Natural killer cell treated with Interleukin-12 subunit alpha and Interleukin-12 subunit beta and Interleukin-15 and Interleukin-18, amount 100 ng/mL, for 72 hours (primary cell): Measurements from ENCODE around the gene IL7R. TPM values are rescaled to one million over a fixed set of nuclear protein-coding genes. Genes with fewer than 3 reads are reported as not detected.

Source experiments
- ATAC-seq, 2 donors: fragments of 150-1000 bp; cut with Tn5 transposase in 1 of 2; sonication (Bioruptor Pico), chemical (Tn5 transposase) in 1 of 2; 2 replicates each; pipeline ENCODE4 v1.10.0; 2021
- DNase-seq: peaks from one replicate; pipeline ENCODE4 v3.0.0; 2022; ENCODE audit warnings: low spot score
- H3K27ac Mint-ChIP-seq, 2 donors: 1 replicate in 1 of 2; 2 replicates in 1 of 2; pipeline ENCODE4 v1.8.0; 2022; ENCODE audit warnings: mixed read lengths in 2 of 2, mild to moderate bottlenecking in 1 of 2, moderate library complexity in 1 of 2
- H3K27me3 Mint-ChIP-seq, 2 donors: 1 replicate in 1 of 2; 2 replicates in 1 of 2; pipeline ENCODE4 v1.8.0; 2022; ENCODE audit warnings: mixed read lengths in 2 of 2
- H3K36me3 Mint-ChIP-seq: one replicate; pipeline ENCODE4 v1.8.0; 2022; ENCODE audit warnings: mixed read lengths
- H3K4me1 Mint-ChIP-seq, 2 donors: 1 replicate in 1 of 2; 2 replicates in 1 of 2; pipeline ENCODE4 v1.8.0; 2022; ENCODE audit warnings: low read depth in 2 of 2, mixed read lengths in 2 of 2, mild to moderate bottlenecking in 1 of 2
- H3K4me3 Mint-ChIP-seq: one replicate; pipeline ENCODE4 v1.8.0; 2022; ENCODE audit warnings: mixed read lengths
- H3K9me3 Mint-ChIP-seq: 2 replicates; pipeline ENCODE4 v1.8.0; 2022; ENCODE audit warnings: mixed read lengths
- total RNA-seq, 2 donors: library from RNA; stranded (reverse); gene quantifications; one replicate each; pipeline ENCODE4 v1.2.3, GENCODE V29; 2022

Gene IL7R
- total RNA-seq: 10 to 100 TPM in 1 of 2 donors, 1 to 10 TPM in 1; 2.3 to 21.6 TPM

GRCh38 chr5:35856765-35857351 lies at the start of gene IL7R:
Gene IL7R (plus strand): TSS chr5:35856891. CDS start chr5:35856978, 87 bp downstream.
- Mint-ChIP-seq H3K27ac (peak within 1 kb of the TSS; percentile 54 to 65), H3K27me3 (peaks cover 0 to 3% of the 10 kb centered on the region in 2 donors), H3K4me3 (peak within 1 kb of the TSS; percentile 40), H3K9me3 (no peaks in the 10 kb centered on the region), H3K4me1 (peaks cover 24 to 44% of the 10 kb centered on the region in 2 donors), H3K36me3 (peaks cover 16% of the 10 kb centered on the region)
- ATAC-seq: peak; percentile 87 to 90
- DNase-seq: no peak

- no peaks in the 10 kb centered on the region for H3K9me3 Mint-ChIP-seq
- H3K27me3 Mint-ChIP-seq: no peaks in the 10 kb centered on the region
- no peak for DNase-seq
- H3K4me3 Mint-ChIP-seq: peak overlapping the region; percentile 39
- no peaks in the 10 kb centered on the region for H3K36me3 Mint-ChIP-seq
- peak; percentile 40 to 50 for ATAC-seq
- H3K4me1 Mint-ChIP-seq: peaks cover 16 to 19% of the 10 kb centered on the region in 2 donors
- peak overlapping the region; percentile 72 to 77 for H3K27ac Mint-ChIP-seq
These were observed 46.1 kb upstream of the IL7R start for GRCh38 chr5:35810601-35811000.

GRCh38 chr5:35811108-35811741 lies 45.5 kb upstream of the IL7R start:
- DNase-seq (no peak), ATAC-seq (peak; percentile 56 to 82)
- H3K4me3 Mint-ChIP-seq: peak overlapping the region; percentile 28
- peak overlapping the region; percentile 72 to 77 for H3K27ac Mint-ChIP-seq
- H3K9me3 Mint-ChIP-seq: no peaks in the 10 kb centered on the region
- H3K36me3 Mint-ChIP-seq: no peaks in the 10 kb centered on the region
- peaks cover 16 to 19% of the 10 kb centered on the region in 2 donors for H3K4me1 Mint-ChIP-seq
- no peaks in the 10 kb centered on the region for H3K27me3 Mint-ChIP-seq

- DNase-seq (no peak), ATAC-seq (no peak)
- H3K27me3 Mint-ChIP-seq: no peaks in the 10 kb centered on the region
- H3K27ac Mint-ChIP-seq: no peak overlapping the region
- H3K4me1 Mint-ChIP-seq: peaks cover 16 to 19% of the 10 kb centered on the region in 2 donors
- H3K4me3 Mint-ChIP-seq: no peak overlapping the region
- no peaks in the 10 kb centered on the region for H3K9me3 Mint-ChIP-seq
- no peaks in the 10 kb centered on the region for H3K36me3 Mint-ChIP-seq
These were observed 43.2 kb upstream of the IL7R start for GRCh38 chr5:35813521-35813920.

- no peak overlapping the region for H3K27ac Mint-ChIP-seq
- peaks cover 11 to 13% of the 10 kb centered on the region in 2 donors for H3K4me1 Mint-ChIP-seq
These were observed 41.4 kb upstream of the IL7R start for GRCh38 chr5:35815089-35815936.

GRCh38 chr5:35816881-35817521 lies 39.7 kb upstream of the IL7R start:
- H3K4me3 Mint-ChIP-seq: no peak overlapping the region
- ATAC-seq (peak; percentile 6 to 59), DNase-seq (no peak)

More at GRCh38 chr5:35815089-35815936, 41.4 kb upstream of the IL7R start:
- H3K4me3 Mint-ChIP-seq: no peak overlapping the region
- no peaks in the 10 kb centered on the region for H3K9me3 Mint-ChIP-seq
- no peak for ATAC-seq
- peaks cover 0 to 3% of the 10 kb centered on the region in 2 donors for H3K27me3 Mint-ChIP-seq
- no peak for DNase-seq
- no peaks in the 10 kb centered on the region for H3K36me3 Mint-ChIP-seq

GRCh38 chr5:35819026-35819425 lies 37.7 kb upstream of the IL7R start:
- DNase-seq (no peak), ATAC-seq (no peak)
- Mint-ChIP-seq H3K36me3 (no peaks in the 10 kb centered on the region), H3K27me3 (peaks cover 0 to 3% of the 10 kb centered on the region in 2 donors), H3K4me3 (no peak overlapping the region), H3K4me1 (peaks cover 0 to 6% of the 10 kb centered on the region in 2 donors), H3K27ac (peak overlapping the region in 1 of 2 donors; percentile 8), H3K9me3 (no peaks in the 10 kb centered on the region)

More at GRCh38 chr5:35816881-35817521, 39.7 kb upstream of the IL7R start:
- Mint-ChIP-seq H3K4me1 (no peaks in the 10 kb centered on the region), H3K27me3 (peaks cover 0 to 3% of the 10 kb centered on the region in 2 donors), H3K27ac (no peak overlapping the region), H3K9me3 (no peaks in the 10 kb centered on the region), H3K36me3 (no peaks in the 10 kb centered on the region)

- no peaks in the 10 kb centered on the region for H3K36me3 Mint-ChIP-seq
- ATAC-seq (no peak), DNase-seq (no peak)
- no peak overlapping the region for H3K27ac Mint-ChIP-seq
- H3K4me3 Mint-ChIP-seq: no peak overlapping the region
- H3K27me3 Mint-ChIP-seq: peaks cover 0 to 3% of the 10 kb centered on the region in 2 donors
- H3K9me3 Mint-ChIP-seq: no peaks in the 10 kb centered on the region
- peaks cover 0 to 6% of the 10 kb centered on the region in 2 donors for H3K4me1 Mint-ChIP-seq
These were observed 37.0 kb upstream of the IL7R start for GRCh38 chr5:35819668-35820067.

- Mint-ChIP-seq H3K36me3 (no peaks in the 10 kb centered on the region), H3K27ac (no peak overlapping the region), H3K4me1 (peaks cover 0 to 6% of the 10 kb centered on the region in 2 donors), H3K9me3 (no peaks in the 10 kb centered on the region), H3K27me3 (peaks cover 0 to 3% of the 10 kb centered on the region in 2 donors), H3K4me3 (no peak overlapping the region)
- DNase-seq (no peak), ATAC-seq (no peak)
These were observed 36.0 kb upstream of the IL7R start for GRCh38 chr5:35820735-35821134.

- Mint-ChIP-seq H3K36me3 (no peaks in the 10 kb centered on the region), H3K4me1 (peaks cover 0 to 6% of the 10 kb centered on the region in 2 donors), H3K27ac (no peak overlapping the region), H3K27me3 (peaks cover 0 to 3% of the 10 kb centered on the region in 2 donors), H3K9me3 (no peaks in the 10 kb centered on the region), H3K4me3 (no peak overlapping the region)
- ATAC-seq (peak in 1 of 2 donors; percentile 29), DNase-seq (no peak)
These were observed 35.2 kb upstream of the IL7R start for GRCh38 chr5:35821513-35821912.

GRCh38 chr5:35822511-35822910 lies 34.2 kb upstream of the IL7R start:
- Mint-ChIP-seq H3K4me3 (no peak overlapping the region), H3K9me3 (no peaks in the 10 kb centered on the region), H3K27ac (peak overlapping the region in 1 of 2 donors; percentile 23), H3K27me3 (peaks cover 0 to 8% of the 10 kb centered on the region in 2 donors), H3K36me3 (no peaks in the 10 kb centered on the region), H3K4me1 (peaks cover 0 to 6% of the 10 kb centered on the region in 2 donors)
- ATAC-seq: no peak
- DNase-seq: no peak

- DNase-seq: no peak
- no peak for ATAC-seq
- Mint-ChIP-seq H3K4me1 (peaks cover 0 to 6% of the 10 kb centered on the region in 2 donors), H3K9me3 (no peaks in the 10 kb centered on the region), H3K27me3 (peaks cover 0 to 8% of the 10 kb centered on the region in 2 donors), H3K27ac (no peak overlapping the region), H3K36me3 (no peaks in the 10 kb centered on the region), H3K4me3 (no peak overlapping the region)
These were observed 33.2 kb upstream of the IL7R start for GRCh38 chr5:35823347-35824098.

GRCh38 chr5:35826056-35826455 lies 30.6 kb upstream of the IL7R start:
- ATAC-seq (no peak), DNase-seq (no peak)
- H3K27me3 Mint-ChIP-seq: peaks cover 0 to 9% of the 10 kb centered on the region in 2 donors
- no peak overlapping the region for H3K4me3 Mint-ChIP-seq
- peak overlapping the region in 1 of 2 donors; percentile 22 for H3K27ac Mint-ChIP-seq
- H3K4me1 Mint-ChIP-seq: peaks cover 4 to 11% of the 10 kb centered on the region in 2 donors
- H3K36me3 Mint-ChIP-seq: no peaks in the 10 kb centered on the region
- H3K9me3 Mint-ChIP-seq: no peaks in the 10 kb centered on the region
